Neutrophil (primary cell): ENCODE measurements around the gene TEX35.

Experiments used
- H3K27ac ChIP-seq: fragments of 200-600 bp; sonication (generic); 2 replicates; pipeline ENCODE4 v1.5.1; 2016; ENCODE audit warnings: mild to moderate bottlenecking, moderate library complexity
- H3K27me3 ChIP-seq: fragments of 200-600 bp; sonication (generic); 2 replicates; pipeline ENCODE4 v1.6.0; 2016; ENCODE audit warnings: mild to moderate bottlenecking
- H3K36me3 ChIP-seq: fragments of 200-600 bp; sonication (generic); 2 replicates; pipeline ENCODE4 v1.5.1; 2017
- H3K4me1 ChIP-seq, 2 experiments: fragments of 200-600 bp in 1 of 2; sonication (generic) in 1 of 2; 1 replicate in 1 of 2; 2 replicates in 1 of 2; pipeline versions ENCODE4 v1.5.1 to v1.6.1; 2013 to 2016; ENCODE audit warnings: low read depth in 1 of 2, low read length in 1 of 2, mild to moderate bottlenecking in 1 of 2, moderate library complexity in 1 of 2; ENCODE audit not compliant: control insufficient read depth in 1 of 2, insufficient read depth in 1 of 2
- H3K4me3 ChIP-seq, 2 experiments: fragments of 200-600 bp in 1 of 2; sonication (generic) in 1 of 2; 1 replicate in 1 of 2; 2 replicates in 1 of 2; pipeline ENCODE4 v1.5.1; 2013 to 2016; ENCODE audit warnings: low read depth in 1 of 2, low read length in 1 of 2, mild to moderate bottlenecking in 1 of 2, moderate library complexity in 1 of 2
- H3K9me3 ChIP-seq: fragments of 200-600 bp; sonication (generic); 2 replicates; pipeline ENCODE4 v1.5.1; 2016
- CTCF ChIP-seq: fragments of 200-600 bp; sonication (generic); IDR thresholded peaks from 2 replicates; pipeline ENCODE4 v1.5.1; 2016; ENCODE audit warnings: antibody characterized with exemption

TEX35 gene

GRCh38 chr1:178541829-178542553, 29.1 kb downstream of the TEX35 start:
- Histone ChIP-seq H3K27ac (no peak overlapping the region), H3K4me1 (peaks cover 16 to 17% of the 10 kb centered on the region in 2 experiments), H3K9me3 (no peaks in the 10 kb centered on the region), H3K36me3 (no peaks in the 10 kb centered on the region), H3K4me3 (peak overlapping the region; percentile 70 to 73), H3K27me3 (peaks cover 8% of the 10 kb centered on the region)
- no peak for TF ChIP-seq CTCF

- Histone ChIP-seq H3K27ac (no peak overlapping the region), H3K36me3 (no peaks in the 10 kb centered on the region), H3K27me3 (peaks cover 8% of the 10 kb centered on the region), H3K4me3 (peak overlapping the region; percentile 70 to 73), H3K4me1 (peaks cover 16 to 17% of the 10 kb centered on the region in 2 experiments), H3K9me3 (no peaks in the 10 kb centered on the region)
- peak; percentile 86 for TF ChIP-seq CTCF
Observed at GRCh38 chr1:178542554-178543289, 29.8 kb downstream of the TEX35 start.

- Histone ChIP-seq H3K27ac (no peak overlapping the region), H3K36me3 (no peaks in the 10 kb centered on the region), H3K9me3 (no peaks in the 10 kb centered on the region), H3K4me3 (peak overlapping the region in 1 of 2 experiments; percentile 73), H3K27me3 (peaks cover 8% of the 10 kb centered on the region), H3K4me1 (peaks cover 16 to 17% of the 10 kb centered on the region in 2 experiments)
- no peak for TF ChIP-seq CTCF
Observed at GRCh38 chr1:178543290-178543607, 30.3 kb downstream of the TEX35 start.

- Histone ChIP-seq H3K27me3 (peaks cover 8% of the 10 kb centered on the region), H3K36me3 (no peaks in the 10 kb centered on the region), H3K4me1 (peaks cover 16 to 17% of the 10 kb centered on the region in 2 experiments), H3K9me3 (no peaks in the 10 kb centered on the region), H3K27ac (no peak overlapping the region), H3K4me3 (no peak overlapping the region)
- TF ChIP-seq CTCF, result no peak
Observed at GRCh38 chr1:178544531-178544930, 31.6 kb downstream of the TEX35 start.

GRCh38 chr1:178548108-178548507, 35.2 kb downstream of the TEX35 start:
- peaks cover 1 to 2% of the 10 kb centered on the region in 2 experiments for H3K4me1 ChIP-seq
- H3K4me3 ChIP-seq, result no peak overlapping the region
- no peak for TF ChIP-seq CTCF
- H3K27me3 ChIP-seq, result peaks cover 3% of the 10 kb centered on the region
- H3K9me3 ChIP-seq, result no peaks in the 10 kb centered on the region
- H3K27ac ChIP-seq, result no peak overlapping the region
- no peaks in the 10 kb centered on the region for H3K36me3 ChIP-seq
